Measurements from ENCODE around the gene LIPA. TPM values are rescaled to one million over a fixed set of nuclear protein-coding genes. Genes with fewer than 3 reads are reported as not detected.

The LIPA gene
- total RNA-seq, 2 donors from 2014 or later = 30.4 to 37.8 TPM

GRCh38 chr10:89269433-89270152, 18.0 kb upstream of the LIPA start:
- Histone ChIP-seq H3K9me3 (no peaks in the 10 kb centered on the region), H3K4me1 (no peaks in the 10 kb centered on the region), H3K9ac (ENCODE audit: low read depth in 2 of 2, low read length in 2 of 2) (no peak overlapping the region), H3K4me3 (no peak overlapping the region), H3K27me3 (no peaks in the 10 kb centered on the region), H3K27ac (no peak overlapping the region), H3K36me3 (no peaks in the 10 kb centered on the region)
- no peak for DNase-seq
- TF ChIP-seq, protein P1, sequence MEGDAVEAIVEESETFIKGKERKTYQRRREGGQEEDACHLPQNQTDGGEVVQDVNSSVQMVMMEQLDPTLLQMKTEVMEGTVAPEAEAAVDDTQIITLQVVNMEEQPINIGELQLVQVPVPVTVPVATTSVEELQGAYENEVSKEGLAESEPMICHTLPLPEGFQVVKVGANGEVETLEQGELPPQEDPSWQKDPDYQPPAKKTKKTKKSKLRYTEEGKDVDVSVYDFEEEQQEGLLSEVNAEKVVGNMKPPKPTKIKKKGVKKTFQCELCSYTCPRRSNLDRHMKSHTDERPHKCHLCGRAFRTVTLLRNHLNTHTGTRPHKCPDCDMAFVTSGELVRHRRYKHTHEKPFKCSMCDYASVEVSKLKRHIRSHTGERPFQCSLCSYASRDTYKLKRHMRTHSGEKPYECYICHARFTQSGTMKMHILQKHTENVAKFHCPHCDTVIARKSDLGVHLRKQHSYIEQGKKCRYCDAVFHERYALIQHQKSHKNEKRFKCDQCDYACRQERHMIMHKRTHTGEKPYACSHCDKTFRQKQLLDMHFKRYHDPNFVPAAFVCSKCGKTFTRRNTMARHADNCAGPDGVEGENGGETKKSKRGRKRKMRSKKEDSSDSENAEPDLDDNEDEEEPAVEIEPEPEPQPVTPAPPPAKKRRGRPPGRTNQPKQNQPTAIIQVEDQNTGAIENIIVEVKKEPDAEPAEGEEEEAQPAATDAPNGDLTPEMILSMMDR (IDR thresholded peaks at IDR 0.05) = no peak
- intact Hi-C loops (cut with DNase I) = no loop called here

DNA sequence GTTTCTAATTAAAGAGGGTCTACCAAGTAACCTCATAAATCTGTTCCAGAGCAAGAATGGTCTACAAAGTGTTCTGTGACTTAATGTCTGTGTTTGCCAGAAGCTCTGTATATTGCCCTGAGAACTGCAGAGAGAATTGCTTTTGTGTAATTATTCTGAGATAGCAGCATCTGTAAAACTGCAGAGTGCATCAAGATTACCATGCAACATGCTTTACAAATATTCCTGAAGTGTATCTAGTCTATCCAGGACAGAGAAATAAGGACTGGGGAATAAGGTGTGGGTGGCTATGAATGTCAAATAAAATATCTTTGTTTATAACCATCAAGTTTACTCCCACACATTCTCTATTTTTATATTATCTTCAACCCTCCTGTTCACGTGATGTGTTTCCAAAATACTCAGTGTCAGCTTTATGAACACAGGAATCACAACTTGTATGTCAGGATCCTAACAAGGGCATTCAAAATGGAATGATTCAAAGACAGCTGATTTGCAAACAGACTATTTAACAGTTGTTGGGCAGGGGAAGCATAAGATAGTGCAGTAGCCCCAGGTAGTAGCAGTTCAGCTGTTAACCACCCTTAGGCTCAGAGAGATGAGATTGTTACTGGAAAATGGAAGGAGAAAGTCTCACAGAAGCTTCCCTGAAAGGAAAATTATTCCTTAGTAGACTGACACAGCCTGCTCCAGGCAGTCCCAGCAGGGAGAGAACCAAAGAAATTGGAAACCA, 15.3 kb upstream of the LIPA start:
- Histone ChIP-seq H3K4me1 (no peaks in the 10 kb centered on the region), H3K36me3 (no peaks in the 10 kb centered on the region), H3K9me3 (no peaks in the 10 kb centered on the region), H3K4me3 (no peak overlapping the region), H3K27me3 (no peaks in the 10 kb centered on the region), H3K9ac (ENCODE audit: low read depth in 2 of 2, low read length in 2 of 2) (no peak overlapping the region), H3K27ac (no peak overlapping the region)
- TF ChIP-seq, protein P1 (IDR thresholded peaks at IDR 0.05) = no peak
- DNase-seq = no peak
- intact Hi-C loops (cut with DNase I) = no loop called here

DNA sequence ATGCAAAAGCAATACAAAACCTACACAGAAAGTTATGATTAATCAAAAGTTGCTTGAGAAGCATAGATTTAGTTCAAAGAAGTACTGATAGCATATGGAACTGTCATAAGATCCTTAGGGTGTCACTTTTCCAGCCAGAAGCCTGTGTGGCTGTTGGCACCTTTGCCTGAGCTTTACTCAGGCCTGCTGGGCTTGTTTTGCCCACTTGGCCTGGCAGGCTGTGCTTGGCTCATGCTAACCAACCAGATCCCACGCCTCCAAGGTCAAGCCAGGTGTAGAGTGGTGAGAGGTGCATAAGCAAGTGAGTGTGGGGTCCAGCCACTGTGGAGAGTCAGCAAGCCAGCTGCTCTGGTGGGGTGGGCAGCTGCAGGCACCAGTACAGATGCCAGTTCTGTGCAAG, 12.0 kb upstream of the LIPA start:
- no peak for DNase-seq
- Histone ChIP-seq H3K9me3 (no peaks in the 10 kb centered on the region), H3K36me3 (no peaks in the 10 kb centered on the region), H3K4me3 (no peak overlapping the region), H3K9ac (ENCODE audit: low read depth in 2 of 2, low read length in 2 of 2) (no peak overlapping the region), H3K27ac (no peak overlapping the region), H3K27me3 (no peaks in the 10 kb centered on the region), H3K4me1 (no peaks in the 10 kb centered on the region)
- TF ChIP-seq, protein P1 (IDR thresholded peaks at IDR 0.05) = no peak
- intact Hi-C loops (cut with DNase I) = no loop called here

DNA sequence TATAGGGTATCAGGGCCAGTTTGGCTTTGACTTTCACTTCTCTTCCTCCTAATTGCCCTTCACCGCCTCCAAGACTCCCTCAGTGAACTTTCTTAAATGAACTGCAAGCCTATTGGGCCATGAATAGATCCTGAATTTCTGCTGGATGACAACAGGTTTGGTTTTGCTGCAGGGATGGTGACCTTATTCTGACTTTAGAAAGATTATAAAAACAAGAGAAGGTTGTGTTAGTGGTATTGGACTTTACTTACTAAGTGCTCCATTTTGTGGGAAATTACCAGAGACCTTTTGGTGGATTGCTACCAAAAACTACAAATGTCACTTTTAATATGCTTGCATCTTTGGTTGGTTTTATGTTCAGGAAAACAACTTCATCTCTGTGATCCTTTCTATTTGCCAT, 11.5 kb upstream of the LIPA start:
- H3K9me3 ChIP-seq = no peaks in the 10 kb centered on the region
- no peaks in the 10 kb centered on the region for H3K27me3 ChIP-seq
- no peak overlapping the region for H3K4me3 ChIP-seq
- H3K9ac ChIP-seq (ENCODE audit: low read depth in 2 of 2, low read length in 2 of 2) = no peak overlapping the region
- DNase-seq = no peak
- H3K4me1 ChIP-seq = no peaks in the 10 kb centered on the region
- intact Hi-C loops (cut with DNase I) = no loop called here
- TF ChIP-seq, protein P1 (IDR thresholded peaks at IDR 0.05) = no peak
- H3K27ac ChIP-seq = no peak overlapping the region
- H3K36me3 ChIP-seq = no peaks in the 10 kb centered on the region

DNA sequence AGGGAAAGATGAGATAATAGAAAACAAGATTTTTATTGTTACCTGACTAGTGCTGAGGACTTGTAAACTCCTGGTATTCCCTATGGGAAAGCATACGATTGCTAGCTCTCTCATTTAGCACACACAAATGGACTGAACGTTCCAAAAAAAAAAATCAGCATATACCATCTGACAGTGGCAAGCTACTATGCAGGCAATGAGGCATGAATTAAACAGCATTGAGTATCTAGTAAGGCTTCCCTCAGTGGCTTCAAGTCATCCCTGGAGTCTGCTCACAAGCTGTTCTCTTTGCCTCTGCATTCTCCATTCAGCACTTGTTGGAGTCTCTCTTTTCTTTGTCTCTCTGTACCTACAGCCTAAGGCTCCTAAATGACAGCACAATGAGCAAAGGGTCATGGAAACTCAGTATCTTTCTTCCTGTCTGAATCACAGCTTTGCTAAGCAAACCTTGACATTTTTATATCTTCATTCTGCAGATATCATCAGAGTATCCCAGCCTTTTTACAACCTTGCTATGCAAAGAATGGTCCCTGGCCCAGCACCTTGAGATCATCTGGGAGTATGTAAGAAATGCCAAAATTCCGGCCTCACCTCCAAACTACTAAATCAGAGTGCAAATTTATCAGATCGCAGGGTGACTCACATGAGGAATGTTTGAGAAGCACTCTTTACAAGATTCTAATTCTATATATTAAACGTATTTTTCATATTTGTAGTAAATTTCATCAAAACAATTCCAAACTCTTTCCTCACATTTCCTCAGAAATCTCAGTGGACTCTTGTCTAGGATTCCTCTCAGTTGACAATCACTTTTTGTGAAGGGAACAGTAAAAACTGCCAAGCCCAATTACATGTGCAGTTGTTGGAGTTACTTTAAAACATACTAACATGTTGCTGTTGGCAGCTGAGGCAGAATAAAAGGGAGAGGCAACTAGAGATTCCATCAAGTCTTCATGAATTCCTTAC, 10.8 kb upstream of the LIPA start:
- H3K9ac ChIP-seq (ENCODE audit: low read depth in 2 of 2, low read length in 2 of 2) = no peak overlapping the region
- H3K4me3 ChIP-seq = no peak overlapping the region
- intact Hi-C loops (cut with DNase I) = no loop called here
- H3K4me1 ChIP-seq = no peaks in the 10 kb centered on the region
- H3K27ac ChIP-seq = no peak overlapping the region
- no peaks in the 10 kb centered on the region for H3K27me3 ChIP-seq
- H3K9me3 ChIP-seq = no peaks in the 10 kb centered on the region
- TF ChIP-seq, protein P1 (IDR thresholded peaks at IDR 0.05) = no peak
- DNase-seq = no peak
- H3K36me3 ChIP-seq = no peaks in the 10 kb centered on the region
